Activated CD8-positive, alpha-beta memory T cell treated with anti-CD3 and anti-CD28 coated beads for 24 hours (primary cell): Measurements from ENCODE around the gene COX6B1.
"Not testable (repeated sequence)": the region's sequence is repeated elsewhere in the genome, so short reads cannot be mapped to it uniquely, and the experiment has no call there.

Experiments
- DNase-seq: peaks from one replicate; pipeline ENCODE4 v3.0.0-alpha.2; 2020

The COX6B1 gene

GRCh38 chr19:35636651-35637050, 11.5 kb upstream of the COX6B1 start:
- no peak for DNase-seq

- no peak for DNase-seq
These were observed 11.0 kb upstream of the COX6B1 start for GRCh38 chr19:35637165-35637564.

GRCh38 chr19:35639321-35639639, 8.8 kb upstream of the COX6B1 start:
- no peak for DNase-seq

GRCh38 chr19:35639863-35640262, 8.3 kb upstream of the COX6B1 start:
- no peak for DNase-seq

GRCh38 chr19:35641515-35642151, 6.5 kb upstream of the COX6B1 start, which contains the start of gene ETV2:
ETV2 (plus strand) TSS chr19:35641745; CDS start chr19:35642461, 716 bp downstream.
- peak; percentile 77 for DNase-seq

- no peak for DNase-seq
These were observed 5.8 kb upstream of the COX6B1 start for GRCh38 chr19:35642312-35642711.

GRCh38 chr19:35642798-35643254, 5.3 kb upstream of the COX6B1 start:
- DNase-seq: no peak

- peak; percentile 95 for DNase-seq
These were observed 4.6 kb upstream of the COX6B1 start for GRCh38 chr19:35643255-35644205.

GRCh38 chr19:35644206-35644986, 3.7 kb upstream of the COX6B1 start:
- peak; percentile 96 for DNase-seq

- DNase-seq: peak; percentile 92
These were observed 3.0 kb upstream of the COX6B1 start for GRCh38 chr19:35644987-35645679.

- no peak for DNase-seq
These were observed 2.2 kb upstream of the COX6B1 start for GRCh38 chr19:35645680-35646511.

- no peak for DNase-seq
These were observed 2.5 kb downstream of the COX6B1 start for GRCh38 chr19:35650581-35650980.

GRCh38 chr19:35654828-35655227, 6.7 kb downstream of the COX6B1 start:
- DNase-seq: not testable (repeated sequence)

- no peak for DNase-seq
These were observed 7.5 kb downstream of the COX6B1 start for GRCh38 chr19:35655600-35655999.

GRCh38 chr19:35656700-35657099, 8.6 kb downstream of the COX6B1 start:
- DNase-seq: no peak

GRCh38 chr19:35657904-35658700, 10.0 kb downstream of the COX6B1 start:
- no peak for DNase-seq

- DNase-seq: no peak
These were observed 13.8 kb downstream of the COX6B1 start for GRCh38 chr19:35661995-35662340.

GRCh38 chr19:35663981-35664380, 15.9 kb downstream of the COX6B1 start:
- no peak for DNase-seq

GRCh38 chr19:35665157-35665556, 17.0 kb downstream of the COX6B1 start:
- no peak for DNase-seq

- no peak for DNase-seq
These were observed 17.5 kb downstream of the COX6B1 start for GRCh38 chr19:35665604-35666003.
